Esophagus squamous epithelium (tissue), 5 donors: ENCODE measurements around the gene PTPRG. TPM values are rescaled to one million over a fixed set of nuclear protein-coding genes. Genes with fewer than 3 reads are reported as not detected.
"Not testable (repeated sequence)": the region's sequence is repeated elsewhere in the genome, so short reads cannot be mapped to it uniquely, and the experiment has no call there.

Experiments
- DNase-seq: peaks from one replicate; lab custom pipeline; 2025; lab: John Stamatoyannopoulos, UW
- H3K27ac ChIP-seq, 4 donors: fragments of 200-600 bp; sonication (generic); one replicate each; pipeline ENCODE4 v1.5.1; 2016 to 2019; ENCODE audit warnings: mild to moderate bottlenecking in 1 of 4
- H3K27me3 ChIP-seq, 4 donors: fragments of 200-600 bp; sonication (generic); 1 replicate in 3 of 4; 2 replicates in 1 of 4; pipeline versions ENCODE4 v1.5.1 to v1.6.0; 2017 to 2021; ENCODE audit warnings: antibody characterized with exemption in 1 of 4
- H3K36me3 ChIP-seq, 3 donors: fragments of 200-600 bp; sonication (generic); one replicate each; pipeline ENCODE4 v1.5.1; 2016 to 2019
- H3K4me1 ChIP-seq, 3 donors: fragments of 200-600 bp; sonication (generic); one replicate each; pipeline ENCODE4 v1.5.1; 2017 to 2019
- H3K4me3 ChIP-seq, 4 donors: fragments of 200-600 bp; sonication (generic); 1 replicate in 3 of 4; 2 replicates in 1 of 4; pipeline ENCODE4 v1.5.1; 2016 to 2019; ENCODE audit warnings: mild to moderate bottlenecking in 2 of 4, moderate library complexity in 1 of 4
- H3K9me3 ChIP-seq, 3 donors: fragments of 200-600 bp; sonication (generic); one replicate each; pipeline ENCODE4 v1.5.1; 2016 to 2019
- POLR2A ChIP-seq, 4 donors: fragments of 450-650 bp; IDR thresholded peaks; one replicate each; pipeline ENCODE4 v1.6.1; 2017; ENCODE audit warnings: antibody characterized with exemption in 4 of 4, mild to moderate bottlenecking in 4 of 4, moderate library complexity in 3 of 4
- WGBS, 2 donors: methylation state at CpG; one replicate each; pipeline ENCODE4 v1.1.5; 2018; 5-methylcytosine and 5-hydroxymethylcytosine counted together
- intact Hi-C: fragments of 100-400 bp; cut with DNase I; formaldehyde crosslinking; loops from one replicate; pipeline ENCODE4 v1.15.0; 2022
- total RNA-seq, 4 donors: library from RNA; depleted of rRNA; stranded (reverse); fragments of >200 nt; gene quantifications; one replicate each; pipeline ENCODE4 v1.1.0, GENCODE V29; 2016
- TF ChIP-seq, protein P1 (sequence below), 6 experiments: fragments of 450-650 bp in 4 of 6; fragments of 200-600 bp in 2 of 6; sonication (generic) in 2 of 6; IDR thresholded peaks; one replicate each; pipeline ENCODE4 v1.5.1; 2016 to 2019; ENCODE audit warnings: antibody characterized with exemption in 6 of 6, mild to moderate bottlenecking in 4 of 6, moderate library complexity in 4 of 6
- donor health status: DM: yes; HTN: yes; CAD: no.

PTPRG gene
- total RNA-seq, 4 donors from 2014 or later: 3.7 to 42.2 (median 15.2) TPM

DNA sequence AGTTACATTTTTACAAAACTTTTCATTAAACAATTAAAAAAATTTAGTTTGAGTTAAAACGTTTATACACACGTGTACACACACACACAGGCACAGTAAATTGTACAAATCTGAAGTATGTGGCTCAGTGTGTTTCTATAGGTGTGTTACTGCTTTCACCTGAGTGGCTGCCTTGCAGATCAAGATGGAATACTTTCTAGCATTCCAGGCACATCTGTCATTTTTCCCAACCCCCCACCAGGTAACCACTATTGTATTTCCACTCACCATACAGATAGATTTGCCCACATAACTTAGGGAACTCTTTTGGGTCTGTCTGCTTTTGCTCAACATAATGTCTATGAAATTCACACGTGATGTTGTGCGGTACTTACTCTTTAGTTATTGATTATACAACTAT lies 141.1 kb downstream of the PTPRG start:
- no peak for TF ChIP-seq POLR2A (IDR thresholded peaks at IDR 0.05)
- TF ChIP-seq, protein P1, sequence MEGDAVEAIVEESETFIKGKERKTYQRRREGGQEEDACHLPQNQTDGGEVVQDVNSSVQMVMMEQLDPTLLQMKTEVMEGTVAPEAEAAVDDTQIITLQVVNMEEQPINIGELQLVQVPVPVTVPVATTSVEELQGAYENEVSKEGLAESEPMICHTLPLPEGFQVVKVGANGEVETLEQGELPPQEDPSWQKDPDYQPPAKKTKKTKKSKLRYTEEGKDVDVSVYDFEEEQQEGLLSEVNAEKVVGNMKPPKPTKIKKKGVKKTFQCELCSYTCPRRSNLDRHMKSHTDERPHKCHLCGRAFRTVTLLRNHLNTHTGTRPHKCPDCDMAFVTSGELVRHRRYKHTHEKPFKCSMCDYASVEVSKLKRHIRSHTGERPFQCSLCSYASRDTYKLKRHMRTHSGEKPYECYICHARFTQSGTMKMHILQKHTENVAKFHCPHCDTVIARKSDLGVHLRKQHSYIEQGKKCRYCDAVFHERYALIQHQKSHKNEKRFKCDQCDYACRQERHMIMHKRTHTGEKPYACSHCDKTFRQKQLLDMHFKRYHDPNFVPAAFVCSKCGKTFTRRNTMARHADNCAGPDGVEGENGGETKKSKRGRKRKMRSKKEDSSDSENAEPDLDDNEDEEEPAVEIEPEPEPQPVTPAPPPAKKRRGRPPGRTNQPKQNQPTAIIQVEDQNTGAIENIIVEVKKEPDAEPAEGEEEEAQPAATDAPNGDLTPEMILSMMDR (IDR thresholded peaks at IDR 0.05): no peak
- intact Hi-C loops: no loop called here
- H3K27me3 ChIP-seq: no peaks in the 10 kb centered on the region
- H3K27ac ChIP-seq: no peak overlapping the region
- no peaks in the 10 kb centered on the region for H3K9me3 ChIP-seq
- H3K36me3 ChIP-seq: no peaks in the 10 kb centered on the region
- no peak overlapping the region for H3K4me3 ChIP-seq
- peaks cover 0 to 2% (median 0%) of the 10 kb centered on the region in 3 donors for H3K4me1 ChIP-seq
- no peak for DNase-seq
- 68 to 79% methylated on average over 4 of the region's 4 CpGs for WGBS, 2 donors

DNA sequence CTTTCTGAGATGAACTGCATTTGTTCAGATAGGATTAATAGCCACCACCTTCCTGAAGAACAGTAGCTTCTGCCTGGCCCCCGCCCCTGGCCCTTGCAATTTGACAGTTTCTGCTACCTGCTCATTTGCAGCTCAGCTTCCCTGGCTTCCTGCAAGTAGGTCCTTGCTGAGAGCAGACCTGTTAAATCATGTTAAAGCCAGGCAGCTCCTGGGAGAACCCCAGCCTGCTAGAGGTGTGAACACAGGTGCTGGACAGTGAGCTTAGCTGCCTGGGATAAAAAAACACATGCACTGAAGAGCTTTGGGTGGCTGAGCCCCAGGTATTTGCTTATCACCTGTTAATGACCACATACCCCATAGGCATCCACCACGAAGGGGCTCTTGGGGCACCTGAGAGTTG lies 143.4 kb downstream of the PTPRG start:
- H3K27ac ChIP-seq: no peak overlapping the region
- no peak for TF ChIP-seq POLR2A (IDR thresholded peaks at IDR 0.05)
- TF ChIP-seq, protein P1 (IDR thresholded peaks at IDR 0.05): no peak
- no peaks in the 10 kb centered on the region for H3K4me1 ChIP-seq
- H3K4me3 ChIP-seq: no peak overlapping the region
- no peak for DNase-seq
- no peaks in the 10 kb centered on the region for H3K9me3 ChIP-seq
- H3K36me3 ChIP-seq: no peaks in the 10 kb centered on the region
- WGBS, 2 donors: 32 to 43% methylated on average over 2 of the region's 2 CpGs
- intact Hi-C loops: no loop called here
- no peaks in the 10 kb centered on the region for H3K27me3 ChIP-seq

DNA sequence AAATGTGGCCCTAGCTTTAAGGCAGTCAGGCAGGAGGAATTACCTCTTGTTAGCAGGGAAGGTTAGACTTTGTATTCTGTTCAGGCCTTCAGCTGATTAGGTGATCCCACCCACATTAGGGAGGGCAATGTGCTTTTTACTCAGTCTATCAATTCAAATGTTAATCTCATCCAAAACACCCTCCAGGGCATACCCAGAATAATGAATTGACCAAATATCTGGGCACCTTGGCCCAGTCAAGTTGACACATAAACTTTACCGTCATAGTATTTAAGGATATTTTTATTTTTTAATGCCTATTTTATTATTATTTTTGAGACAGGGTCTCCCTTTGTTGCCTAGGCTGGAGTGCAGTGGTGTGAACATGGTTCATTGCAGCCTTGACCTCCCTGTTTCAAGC lies 146.1 kb downstream of the PTPRG start:
- no peak for DNase-seq
- Histone ChIP-seq H3K4me3 (no peak overlapping the region), H3K36me3 (no peaks in the 10 kb centered on the region), H3K4me1 (no peaks in the 10 kb centered on the region), H3K27me3 (no peaks in the 10 kb centered on the region), H3K27ac (no peak overlapping the region), H3K9me3 (no peaks in the 10 kb centered on the region)
- TF ChIP-seq, protein P1 (IDR thresholded peaks at IDR 0.05): no peak
- no peak for TF ChIP-seq POLR2A (IDR thresholded peaks at IDR 0.05)
- WGBS, 2 donors: 90 to 91% methylated on average over 1 of the region's 1 CpG
- intact Hi-C loops: no loop called here

DNA sequence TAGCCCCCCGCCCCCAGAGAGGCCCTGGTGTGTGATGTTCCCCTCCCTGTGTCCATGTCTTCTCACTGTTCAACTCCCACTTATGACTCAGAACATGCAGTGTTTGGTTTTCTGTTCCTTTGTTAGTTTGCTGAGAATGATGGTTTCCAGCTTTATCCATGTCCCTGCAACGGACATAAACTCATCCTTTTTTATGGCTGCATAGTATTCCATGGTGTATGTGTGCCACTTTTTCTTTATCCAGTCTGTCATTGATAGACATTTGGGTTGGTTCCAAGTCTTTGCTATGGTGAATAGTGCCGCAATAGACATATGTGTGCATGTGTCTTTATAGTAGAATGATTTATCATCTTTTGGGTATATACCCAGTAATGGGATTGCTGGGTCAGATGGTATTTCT lies 149.5 kb downstream of the PTPRG start:
- intact Hi-C loops, H3K27me3 ChIP-seq, H3K4me3 ChIP-seq, DNase-seq, H3K27ac ChIP-seq, H3K9me3 ChIP-seq, H3K36me3 ChIP-seq, H3K4me1 ChIP-seq: not testable (repeated sequence)
- 83 to 92% methylated on average over 3 of the region's 3 CpGs for WGBS, 2 donors

DNA sequence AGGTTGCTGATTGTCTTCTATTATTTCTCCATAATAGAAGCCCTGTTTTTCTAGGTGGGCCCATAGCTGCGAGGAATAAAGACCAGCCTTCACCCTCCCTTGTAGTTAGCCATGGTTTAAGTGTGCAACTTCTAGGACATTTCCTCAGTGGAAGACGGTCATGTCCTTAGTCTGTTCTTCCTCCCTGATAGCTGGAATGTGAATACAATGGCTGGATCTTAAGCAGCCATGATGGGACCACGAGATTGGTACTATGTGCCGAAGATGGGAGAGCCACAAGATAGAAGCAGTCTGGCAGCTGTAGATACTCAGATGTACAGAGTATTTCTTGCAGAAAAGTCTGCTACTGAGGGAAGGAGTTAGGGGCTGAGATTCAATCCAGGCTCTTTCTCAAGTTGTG lies 152.9 kb downstream of the PTPRG start:
- 83 to 86% methylated on average over 4 of the region's 4 CpGs for WGBS, 2 donors
- Histone ChIP-seq H3K27ac (no peak overlapping the region), H3K36me3 (no peaks in the 10 kb centered on the region), H3K4me3 (no peak overlapping the region), H3K9me3 (no peaks in the 10 kb centered on the region), H3K4me1 (no peaks in the 10 kb centered on the region), H3K27me3 (no peaks in the 10 kb centered on the region)
- DNase-seq: no peak
- TF ChIP-seq, protein P1 (IDR thresholded peaks at IDR 0.05): no peak
- TF ChIP-seq POLR2A (IDR thresholded peaks at IDR 0.05): no peak
- intact Hi-C loops: no loop called here

DNA sequence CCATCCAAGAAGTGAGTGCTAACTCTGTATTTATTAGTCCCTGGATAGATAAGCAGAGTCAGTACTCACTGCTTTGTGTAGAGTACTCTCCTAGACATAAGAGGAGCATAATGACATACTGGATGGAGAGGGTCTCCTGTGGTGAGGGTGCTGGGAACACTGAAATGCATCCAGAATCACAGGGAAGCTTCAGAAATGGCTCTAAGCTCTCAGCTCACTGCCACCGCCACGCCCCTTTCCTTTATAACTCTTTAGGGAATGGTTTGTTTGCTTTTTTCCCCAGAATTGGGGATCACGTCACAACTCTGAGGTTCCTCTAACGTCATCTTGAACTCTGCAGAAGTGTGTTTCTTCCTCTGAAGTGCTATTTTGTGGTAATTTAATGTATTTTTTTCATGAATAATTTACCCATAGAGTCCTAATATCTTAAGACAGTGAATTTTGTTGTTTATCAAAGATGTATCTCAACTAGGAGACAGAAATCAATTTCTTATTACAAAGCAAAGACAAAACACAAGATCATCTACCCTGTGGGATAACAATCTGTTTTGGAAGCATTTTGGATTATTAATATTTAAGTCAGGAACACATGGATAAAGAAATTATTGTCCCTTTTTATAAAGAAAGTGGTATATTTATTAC lies 154.6 kb downstream of the PTPRG start:
- H3K4me3 ChIP-seq: no peak overlapping the region
- H3K36me3 ChIP-seq: no peaks in the 10 kb centered on the region
- TF ChIP-seq, protein P1 (IDR thresholded peaks at IDR 0.05): no peak
- TF ChIP-seq POLR2A (IDR thresholded peaks at IDR 0.05): no peak
- H3K9me3 ChIP-seq: no peaks in the 10 kb centered on the region
- no peak overlapping the region for H3K27ac ChIP-seq
- WGBS, 2 donors: 72 to 73% methylated on average over 4 of the region's 4 CpGs
- intact Hi-C loops: no loop called here
- H3K27me3 ChIP-seq: no peaks in the 10 kb centered on the region
- DNase-seq: no peak
- H3K4me1 ChIP-seq: no peaks in the 10 kb centered on the region

DNA sequence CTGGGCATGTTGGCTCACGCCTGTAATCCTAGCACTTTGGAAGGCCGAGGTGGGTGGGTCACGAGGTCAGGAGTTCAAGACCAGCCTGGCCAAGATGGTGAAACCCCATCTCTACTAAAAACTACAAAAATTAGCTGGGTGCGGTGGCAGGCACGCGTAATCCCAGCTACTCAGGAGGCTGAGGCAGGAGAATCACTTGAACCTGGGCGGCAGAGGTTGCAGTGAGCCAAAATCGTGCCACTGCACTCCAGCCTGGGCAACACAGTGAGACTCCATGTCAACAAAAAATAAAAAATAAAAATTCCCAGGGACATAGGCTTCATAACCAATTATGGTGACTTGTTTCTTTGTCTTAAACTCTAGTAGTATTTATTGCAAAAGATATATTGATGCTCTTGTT lies 155.3 kb downstream of the PTPRG start:
- DNase-seq, H3K27ac ChIP-seq, H3K27me3 ChIP-seq, intact Hi-C loops, H3K4me3 ChIP-seq, H3K9me3 ChIP-seq, H3K36me3 ChIP-seq, H3K4me1 ChIP-seq: not testable (repeated sequence)
- 80 to 83% methylated on average over 8 of the region's 8 CpGs for WGBS, 2 donors
